Stimulated activated naive B cell treated with anti-CD40 and anti-IgM and Interleukin-4, amounts not matched to agents 10 μg/mL and 1 μg/mL and 100 μg/mL, for 72 hours (primary cell): ENCODE measurements around the gene AFF1.
"Not testable (repeated sequence)": the region's sequence is repeated elsewhere in the genome, so short reads cannot be mapped to it uniquely, and the experiment has no call there.

Experiments
- ATAC-seq, 2 donors: fragments of 150-1000 bp; cut with Tn5 transposase; replicated peaks; 2 replicates each; pipeline ENCODE4 v1.10.0; 2021; ENCODE audit warnings: moderate library complexity in 1 of 2
- DNase-seq: peaks from one replicate; pipeline ENCODE4 v3.0.0; 2021
- H3K27ac Mint-ChIP-seq: one replicate; pipeline ENCODE4 v1.8.0; 2022; ENCODE audit warnings: mild to moderate bottlenecking, mixed read lengths
- H3K27me3 Mint-ChIP-seq, 2 donors: one replicate each; pipeline ENCODE4 v1.8.0; 2022; ENCODE audit warnings: mixed read lengths in 2 of 2
- H3K36me3 Mint-ChIP-seq, 2 donors: one replicate each; pipeline ENCODE4 v1.8.0; 2022; ENCODE audit warnings: mixed read lengths in 2 of 2, mild to moderate bottlenecking in 1 of 2
- H3K4me1 Mint-ChIP-seq, 2 donors: one replicate each; pipeline ENCODE4 v1.8.0; 2022; ENCODE audit warnings: mixed read lengths in 2 of 2, mild to moderate bottlenecking in 1 of 2
- H3K4me3 Mint-ChIP-seq, 2 donors: one replicate each; pipeline ENCODE4 v1.8.0; 2022; ENCODE audit warnings: mild to moderate bottlenecking in 2 of 2, mixed read lengths in 2 of 2, moderate library complexity in 1 of 2
- H3K9me3 Mint-ChIP-seq, 2 donors: one replicate each; pipeline ENCODE4 v1.8.0; 2022; ENCODE audit warnings: mixed read lengths in 2 of 2, mild to moderate bottlenecking in 1 of 2

AFF1 gene

GRCh38 chr4:86970447-86971354 lies 35.9 kb downstream of the AFF1 start:
- Mint-ChIP-seq H3K4me1 (peaks cover 16 to 17% of the 10 kb centered on the region in 2 donors), H3K4me3 (no peak overlapping the region), H3K27me3 (no peaks in the 10 kb centered on the region), H3K9me3 (no peaks in the 10 kb centered on the region), H3K36me3 (peaks cover 6 to 10% of the 10 kb centered on the region in 2 donors), H3K27ac (no peak overlapping the region)
- no peak for ATAC-seq
- DNase-seq: no peak

GRCh38 chr4:86971355-86971683 lies 36.5 kb downstream of the AFF1 start:
- Mint-ChIP-seq H3K4me3 (no peak overlapping the region), H3K36me3 (peaks cover 6 to 10% of the 10 kb centered on the region in 2 donors), H3K27me3 (no peaks in the 10 kb centered on the region), H3K9me3 (no peaks in the 10 kb centered on the region), H3K4me1 (peaks cover 16 to 17% of the 10 kb centered on the region in 2 donors), H3K27ac (no peak overlapping the region)
- DNase-seq (no peak), ATAC-seq (no peak)

DNA sequence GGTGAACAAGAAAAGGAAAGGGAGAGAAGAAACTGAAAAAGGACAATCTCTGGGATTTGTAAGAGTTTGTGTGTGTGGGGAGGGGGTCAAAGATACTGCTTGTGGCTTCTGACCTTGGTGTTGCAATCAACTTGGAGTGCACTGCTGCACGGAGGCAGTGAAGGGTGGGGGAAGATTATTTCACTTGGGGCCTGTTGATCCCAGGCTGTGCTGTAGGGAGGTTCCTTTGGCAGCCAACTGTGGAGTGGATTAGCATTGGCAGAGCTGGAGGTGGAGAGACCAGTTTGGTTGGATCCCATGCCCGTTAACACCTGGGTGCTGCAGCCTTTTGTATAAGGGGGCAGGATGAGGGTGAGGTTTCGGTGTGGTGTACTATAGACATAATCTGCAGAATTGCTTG lies 38.2 kb downstream of the AFF1 start:
- Mint-ChIP-seq H3K27me3 (no peaks in the 10 kb centered on the region), H3K9me3 (no peaks in the 10 kb centered on the region), H3K36me3 (peaks cover 8 to 10% of the 10 kb centered on the region in 2 donors), H3K4me1 (peaks cover 23 to 28% of the 10 kb centered on the region in 2 donors), H3K4me3 (no peak overlapping the region), H3K27ac (no peak overlapping the region)
- no peak for DNase-seq
- ATAC-seq: no peak

- DNase-seq (no peak), ATAC-seq (no peak)
- Mint-ChIP-seq H3K9me3 (no peaks in the 10 kb centered on the region), H3K4me1 (peaks cover 24 to 33% of the 10 kb centered on the region in 2 donors), H3K4me3 (no peak overlapping the region), H3K27ac (no peak overlapping the region), H3K27me3 (no peaks in the 10 kb centered on the region), H3K36me3 (peaks cover 8 to 10% of the 10 kb centered on the region in 2 donors)
Measured at GRCh38 chr4:86973668-86974067, 38.9 kb downstream of the AFF1 start.

DNA sequence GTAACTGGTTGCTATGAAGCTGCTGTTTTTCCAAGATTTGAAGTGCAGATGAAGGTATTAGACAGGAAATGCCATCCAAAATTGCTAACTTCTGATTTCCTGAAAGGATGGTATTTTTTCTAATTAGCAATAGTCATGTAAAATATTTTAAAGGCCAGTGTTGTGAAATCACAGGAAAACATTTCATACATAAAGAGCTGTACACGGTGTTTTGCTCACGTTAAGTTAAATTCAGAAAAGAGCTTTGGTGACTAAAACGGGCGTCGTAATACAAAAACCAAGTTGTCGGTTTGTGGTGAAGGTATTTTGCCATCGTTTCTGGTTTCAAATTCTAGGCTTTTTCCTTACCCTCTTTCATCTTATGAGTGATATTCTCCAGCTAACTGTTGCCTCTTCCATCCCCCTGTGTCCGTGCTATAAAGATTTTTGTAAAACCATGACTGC lies 39.8 kb downstream of the AFF1 start:
- Mint-ChIP-seq H3K27me3 (no peaks in the 10 kb centered on the region), H3K4me3 (no peak overlapping the region), H3K9me3 (no peaks in the 10 kb centered on the region), H3K27ac (no peak overlapping the region), H3K36me3 (peaks cover 8 to 10% of the 10 kb centered on the region in 2 donors), H3K4me1 (peaks cover 29 to 42% of the 10 kb centered on the region in 2 donors)
- ATAC-seq: no peak
- DNase-seq: no peak

DNA sequence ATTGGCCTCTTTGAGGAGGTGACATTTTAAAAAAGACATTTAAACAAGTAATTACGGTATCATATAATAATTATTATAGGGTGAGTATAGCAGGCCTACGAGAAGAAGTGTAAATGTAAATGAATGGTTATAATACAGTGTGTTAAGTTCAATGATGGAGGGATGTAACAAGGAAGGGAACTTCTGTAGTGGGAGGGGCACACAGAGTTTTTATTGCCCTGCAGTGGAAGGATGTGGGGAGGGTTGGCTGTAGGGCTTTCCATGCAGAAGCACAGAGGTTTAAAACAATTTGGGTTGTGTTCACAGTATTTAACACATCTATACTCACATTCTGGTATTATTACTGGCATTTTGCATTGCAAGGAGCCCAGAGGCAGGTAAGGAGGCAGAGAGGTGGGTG lies 41.1 kb downstream of the AFF1 start:
- ATAC-seq: no peak
- H3K4me1 Mint-ChIP-seq: peaks cover 27 to 42% of the 10 kb centered on the region in 2 donors
- H3K27ac Mint-ChIP-seq: no peak overlapping the region
- no peaks in the 10 kb centered on the region for H3K9me3 Mint-ChIP-seq
- DNase-seq: no peak
- H3K27me3 Mint-ChIP-seq: no peaks in the 10 kb centered on the region
- H3K36me3 Mint-ChIP-seq: peaks cover 6 to 8% of the 10 kb centered on the region in 2 donors
- H3K4me3 Mint-ChIP-seq: no peak overlapping the region

DNA sequence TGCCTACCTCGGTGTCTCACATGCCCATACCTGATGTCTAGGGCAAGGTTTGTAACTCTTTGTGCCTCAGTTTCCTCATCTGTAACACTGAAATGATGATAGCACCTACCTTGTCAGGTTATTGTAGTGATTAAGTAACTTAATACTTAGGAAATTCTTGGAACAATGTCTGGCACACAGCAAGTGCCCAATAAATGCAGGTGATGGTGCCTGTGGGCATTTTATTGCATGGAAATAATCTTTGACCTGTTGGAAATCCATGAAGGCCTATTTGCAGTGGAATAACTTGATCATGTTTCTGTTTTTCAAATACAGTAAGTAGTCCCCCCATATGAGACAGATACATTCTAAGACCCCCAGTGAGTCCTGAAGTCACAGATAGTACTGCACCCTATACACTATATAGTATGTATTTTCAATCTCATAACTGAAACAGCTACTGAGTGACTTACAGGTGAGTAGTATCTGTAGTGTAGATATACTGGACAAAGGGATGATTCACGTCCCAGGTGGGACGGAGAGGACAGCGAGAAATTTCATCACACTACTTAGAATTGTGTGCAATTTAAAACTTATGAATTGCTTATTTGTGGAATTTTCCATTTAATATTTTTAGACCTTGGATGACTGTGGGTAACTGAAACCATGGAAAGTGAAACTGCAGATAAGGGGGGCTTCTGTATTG lies 42.1 kb downstream of the AFF1 start:
- peaks cover 9 to 13% of the 10 kb centered on the region in 2 donors for H3K36me3 Mint-ChIP-seq
- no peak for ATAC-seq

GRCh38 chr4:86977621-86978184 lies 42.9 kb downstream of the AFF1 start:
- H3K27me3 Mint-ChIP-seq: no peaks in the 10 kb centered on the region
- H3K36me3 Mint-ChIP-seq: peaks cover 11 to 15% of the 10 kb centered on the region in 2 donors
- no peak overlapping the region for H3K27ac Mint-ChIP-seq
- DNase-seq (no peak), ATAC-seq (peak; percentile 82 to 86)
- no peaks in the 10 kb centered on the region for H3K9me3 Mint-ChIP-seq
- H3K4me3 Mint-ChIP-seq: no peak overlapping the region
- H3K4me1 Mint-ChIP-seq: peaks cover 30 to 53% of the 10 kb centered on the region in 2 donors

More for the DNA sequence above, 42.1 kb downstream of the AFF1 start:
- H3K4me3 Mint-ChIP-seq: no peak overlapping the region
- H3K27ac Mint-ChIP-seq: no peak overlapping the region
- DNase-seq: no peak
- H3K4me1 Mint-ChIP-seq: peaks cover 28 to 52% of the 10 kb centered on the region in 2 donors
- no peaks in the 10 kb centered on the region for H3K27me3 Mint-ChIP-seq
- no peaks in the 10 kb centered on the region for H3K9me3 Mint-ChIP-seq

- Mint-ChIP-seq H3K9me3 (no peaks in the 10 kb centered on the region), H3K4me3 (no peak overlapping the region), H3K27me3 (no peaks in the 10 kb centered on the region), H3K27ac (no peak overlapping the region), H3K36me3 (peaks cover 11 to 15% of the 10 kb centered on the region in 2 donors), H3K4me1 (peaks cover 26 to 49% of the 10 kb centered on the region in 2 donors)
- no peak for ATAC-seq
- no peak for DNase-seq
Measured at GRCh38 chr4:86978709-86979108, 43.9 kb downstream of the AFF1 start.

- no peak overlapping the region for H3K4me3 Mint-ChIP-seq
- no peaks in the 10 kb centered on the region for H3K9me3 Mint-ChIP-seq
- no peak for DNase-seq
- no peak for ATAC-seq
- peaks cover 23 to 44% of the 10 kb centered on the region in 2 donors for H3K4me1 Mint-ChIP-seq
- H3K27me3 Mint-ChIP-seq: no peaks in the 10 kb centered on the region
- H3K36me3 Mint-ChIP-seq: peaks cover 6 to 10% of the 10 kb centered on the region in 2 donors
- peak overlapping the region; percentile 37 for H3K27ac Mint-ChIP-seq
Measured at GRCh38 chr4:86980230-86980629, 45.4 kb downstream of the AFF1 start.

GRCh38 chr4:86981789-86982188 lies 47.0 kb downstream of the AFF1 start:
- peak overlapping the region; percentile 14 to 57 for H3K4me3 Mint-ChIP-seq
- no peaks in the 10 kb centered on the region for H3K27me3 Mint-ChIP-seq
- H3K9me3 Mint-ChIP-seq: no peaks in the 10 kb centered on the region
- ATAC-seq (peak; percentile 84 to 92), DNase-seq (peak; percentile 21)
- H3K27ac Mint-ChIP-seq: peak overlapping the region; percentile 56
- peaks cover 6 to 10% of the 10 kb centered on the region in 2 donors for H3K36me3 Mint-ChIP-seq
- H3K4me1 Mint-ChIP-seq: peaks cover 23 to 44% of the 10 kb centered on the region in 2 donors

- not testable (repeated sequence) for H3K9me3 Mint-ChIP-seq, ATAC-seq, H3K4me3 Mint-ChIP-seq, H3K27ac Mint-ChIP-seq, H3K27me3 Mint-ChIP-seq, DNase-seq
- Mint-ChIP-seq H3K36me3 (peaks cover 19 to 20% of the 10 kb centered on the region in 2 donors), H3K4me1 (peaks cover 10 to 12% of the 10 kb centered on the region in 2 donors)
Measured at GRCh38 chr4:86985852-86986251, 51.0 kb downstream of the AFF1 start.

DNA sequence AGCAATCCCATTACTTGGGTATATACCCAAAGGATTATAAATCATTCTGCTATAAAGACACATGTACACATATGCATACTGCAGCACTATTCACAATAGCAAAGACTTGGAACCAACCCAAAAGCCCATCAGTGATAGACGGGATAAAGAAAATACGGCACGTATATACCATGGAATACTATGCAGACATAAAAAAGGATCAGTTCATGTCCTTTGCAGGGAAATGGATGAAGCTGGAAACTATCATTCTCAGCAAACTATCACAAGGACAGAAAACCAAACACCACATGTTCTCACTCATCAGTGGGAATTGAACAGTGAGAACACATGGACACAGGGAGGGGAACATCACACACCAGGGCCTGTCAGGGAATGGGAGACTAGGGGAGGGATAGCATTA lies 54.8 kb downstream of the AFF1 start:
- peaks cover 14 to 18% of the 10 kb centered on the region in 2 donors for H3K36me3 Mint-ChIP-seq
- not testable (repeated sequence) for H3K4me1 Mint-ChIP-seq, H3K27ac Mint-ChIP-seq, ATAC-seq, H3K27me3 Mint-ChIP-seq, DNase-seq, H3K9me3 Mint-ChIP-seq, H3K4me3 Mint-ChIP-seq

GRCh38 chr4:86990510-86990909 lies 55.7 kb downstream of the AFF1 start:
- DNase-seq (no peak), ATAC-seq (no peak)
- Mint-ChIP-seq H3K27me3 (no peaks in the 10 kb centered on the region), H3K4me1 (peaks cover 9 to 11% of the 10 kb centered on the region in 2 donors), H3K36me3 (peaks cover 15 to 19% of the 10 kb centered on the region in 2 donors), H3K27ac (no peak overlapping the region), H3K9me3 (no peaks in the 10 kb centered on the region), H3K4me3 (no peak overlapping the region)
